Rectal smooth muscle tissue (tissue), 1 donor: ENCODE data around the gene MPZL2.

ENCODE experiments used
- H3K27ac ChIP-seq: one replicate; pipeline ENCODE4 v1.7.0; 2013; ENCODE audit warnings: low read depth, low read length, inconsistent platforms
- H3K27me3 ChIP-seq: one replicate; pipeline ENCODE4 v1.7.0; 2013; ENCODE audit warnings: low read length; ENCODE audit not compliant: control insufficient read depth, insufficient read depth
- H3K36me3 ChIP-seq: one replicate; pipeline ENCODE4 v1.7.0; 2013; ENCODE audit warnings: low read length; ENCODE audit not compliant: control insufficient read depth, insufficient read depth
- H3K4me1 ChIP-seq: one replicate; pipeline ENCODE4 v1.7.0; 2013; ENCODE audit warnings: low read length; ENCODE audit not compliant: control insufficient read depth, insufficient read depth
- H3K4me3 ChIP-seq: one replicate; pipeline ENCODE4 v1.7.0; 2013; ENCODE audit warnings: low read length
- H3K9ac ChIP-seq: one replicate; pipeline ENCODE4 v1.7.0; 2013; ENCODE audit warnings: low read length

Gene MPZL2

GRCh38 chr11:118277312-118277711, 13.2 kb upstream of the MPZL2 start:
- H3K4me1 ChIP-seq: no peaks in the 10 kb centered on the region
- no peaks in the 10 kb centered on the region for H3K36me3 ChIP-seq
- no peak overlapping the region for H3K9ac ChIP-seq
- no peak overlapping the region for H3K27ac ChIP-seq
- no peak overlapping the region for H3K4me3 ChIP-seq
- no peaks in the 10 kb centered on the region for H3K27me3 ChIP-seq

GRCh38 chr11:118276422-118276821, 12.3 kb upstream of the MPZL2 start:
- H3K9ac ChIP-seq: no peak overlapping the region
- no peaks in the 10 kb centered on the region for H3K36me3 ChIP-seq
- H3K27ac ChIP-seq: no peak overlapping the region
- H3K27me3 ChIP-seq: no peaks in the 10 kb centered on the region
- H3K4me1 ChIP-seq: no peaks in the 10 kb centered on the region
- H3K4me3 ChIP-seq: no peak overlapping the region

DNA sequence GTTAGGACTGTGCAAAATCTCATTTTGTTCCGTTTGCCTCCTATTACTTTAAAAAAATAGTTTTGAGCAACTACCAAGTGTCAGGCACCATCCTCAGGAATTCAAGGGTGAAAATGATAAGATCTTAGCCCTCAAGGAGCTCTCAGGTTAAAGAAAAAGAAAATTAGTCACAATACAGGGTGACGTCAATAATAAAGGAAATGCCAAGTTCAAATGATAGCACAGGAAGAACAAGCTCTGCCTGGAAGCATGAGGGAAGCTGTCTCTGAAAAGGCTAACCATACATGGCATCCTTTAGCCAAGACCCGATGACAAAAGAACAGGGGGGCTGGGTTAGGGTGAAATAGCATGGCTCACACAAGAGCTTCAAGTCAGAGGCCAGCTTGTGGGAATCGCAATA, 11.1 kb upstream of the MPZL2 start:
- H3K36me3 ChIP-seq: no peaks in the 10 kb centered on the region
- no peak overlapping the region for H3K4me3 ChIP-seq
- H3K4me1 ChIP-seq: no peaks in the 10 kb centered on the region
- H3K9ac ChIP-seq: no peak overlapping the region
- no peaks in the 10 kb centered on the region for H3K27me3 ChIP-seq
- H3K27ac ChIP-seq: no peak overlapping the region

DNA sequence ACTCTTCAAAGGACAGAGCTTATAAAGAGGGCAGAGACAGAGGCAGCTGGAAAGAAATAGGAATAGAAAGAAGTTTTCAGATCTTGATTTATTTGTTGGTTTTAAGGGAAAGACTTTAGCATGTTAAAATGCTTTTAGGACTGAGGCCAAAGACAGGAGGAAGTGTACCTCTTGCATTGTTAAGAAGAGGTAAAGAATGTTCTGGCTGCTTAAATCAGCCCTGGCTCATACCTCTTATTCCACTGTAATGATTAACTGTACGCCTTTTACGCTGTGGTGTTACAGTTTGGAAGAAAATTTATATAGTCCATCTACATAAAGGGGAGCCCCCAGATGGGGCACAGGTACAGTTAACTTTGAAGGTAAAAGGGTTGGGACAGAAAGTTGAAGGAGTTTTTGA, 10.1 kb upstream of the MPZL2 start:
- Histone ChIP-seq H3K27ac (no peak overlapping the region), H3K4me3 (no peak overlapping the region), H3K4me1 (no peaks in the 10 kb centered on the region), H3K9ac (no peak overlapping the region), H3K27me3 (no peaks in the 10 kb centered on the region), H3K36me3 (no peaks in the 10 kb centered on the region)

DNA sequence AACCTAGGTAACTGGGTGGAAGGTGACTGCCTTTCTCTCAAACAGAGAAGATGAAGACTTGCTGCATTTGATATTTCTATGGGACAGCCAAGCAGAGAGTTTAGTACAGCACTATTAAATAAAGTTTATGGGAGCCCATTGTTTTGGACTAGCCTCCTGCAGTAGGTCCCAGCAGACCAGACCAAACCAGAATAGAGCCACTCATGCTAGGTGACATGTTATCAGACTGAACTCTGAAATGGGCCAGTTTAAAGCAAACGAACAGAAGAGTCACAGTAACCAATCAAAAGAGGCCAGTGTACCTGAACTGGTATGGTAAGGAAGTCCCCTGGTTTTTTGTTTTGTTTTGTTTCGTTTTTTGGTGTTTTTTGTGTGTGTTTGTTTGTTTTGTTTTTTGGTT, 7.9 kb upstream of the MPZL2 start:
- no peak overlapping the region for H3K9ac ChIP-seq
- H3K27me3 ChIP-seq: no peaks in the 10 kb centered on the region
- no peaks in the 10 kb centered on the region for H3K4me1 ChIP-seq
- no peaks in the 10 kb centered on the region for H3K36me3 ChIP-seq
- H3K27ac ChIP-seq: no peak overlapping the region
- H3K4me3 ChIP-seq: no peak overlapping the region

DNA sequence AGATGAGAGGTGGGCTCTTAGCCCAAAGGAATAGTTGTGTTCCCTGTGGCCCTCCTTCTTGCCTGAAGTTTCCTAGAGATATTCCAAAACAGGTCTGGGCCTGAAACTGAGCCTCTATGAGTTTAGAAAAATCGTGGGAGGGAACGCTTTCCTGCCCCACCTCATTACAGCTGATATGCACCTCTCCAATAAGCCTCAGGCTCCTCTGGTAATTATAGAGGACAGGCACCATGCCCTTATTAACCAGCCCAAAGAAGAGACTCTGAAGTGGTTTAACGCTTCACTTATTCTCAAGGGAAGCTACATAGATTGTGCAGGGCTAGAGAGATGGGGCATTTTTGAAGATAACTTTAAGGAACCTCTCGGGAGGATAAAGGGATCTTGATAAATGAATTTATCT, 3.4 kb upstream of the MPZL2 start:
- Histone ChIP-seq H3K27ac (no peak overlapping the region), H3K4me3 (no peak overlapping the region), H3K4me1 (no peaks in the 10 kb centered on the region), H3K27me3 (no peaks in the 10 kb centered on the region), H3K36me3 (no peaks in the 10 kb centered on the region), H3K9ac (no peak overlapping the region)

GRCh38 chr11:118265954-118266353, 1.9 kb upstream of the MPZL2 start:
- Histone ChIP-seq H3K4me3 (no peak overlapping the region), H3K27me3 (no peaks in the 10 kb centered on the region), H3K36me3 (no peaks in the 10 kb centered on the region), H3K4me1 (no peaks in the 10 kb centered on the region), H3K9ac (no peak overlapping the region), H3K27ac (no peak overlapping the region)

DNA sequence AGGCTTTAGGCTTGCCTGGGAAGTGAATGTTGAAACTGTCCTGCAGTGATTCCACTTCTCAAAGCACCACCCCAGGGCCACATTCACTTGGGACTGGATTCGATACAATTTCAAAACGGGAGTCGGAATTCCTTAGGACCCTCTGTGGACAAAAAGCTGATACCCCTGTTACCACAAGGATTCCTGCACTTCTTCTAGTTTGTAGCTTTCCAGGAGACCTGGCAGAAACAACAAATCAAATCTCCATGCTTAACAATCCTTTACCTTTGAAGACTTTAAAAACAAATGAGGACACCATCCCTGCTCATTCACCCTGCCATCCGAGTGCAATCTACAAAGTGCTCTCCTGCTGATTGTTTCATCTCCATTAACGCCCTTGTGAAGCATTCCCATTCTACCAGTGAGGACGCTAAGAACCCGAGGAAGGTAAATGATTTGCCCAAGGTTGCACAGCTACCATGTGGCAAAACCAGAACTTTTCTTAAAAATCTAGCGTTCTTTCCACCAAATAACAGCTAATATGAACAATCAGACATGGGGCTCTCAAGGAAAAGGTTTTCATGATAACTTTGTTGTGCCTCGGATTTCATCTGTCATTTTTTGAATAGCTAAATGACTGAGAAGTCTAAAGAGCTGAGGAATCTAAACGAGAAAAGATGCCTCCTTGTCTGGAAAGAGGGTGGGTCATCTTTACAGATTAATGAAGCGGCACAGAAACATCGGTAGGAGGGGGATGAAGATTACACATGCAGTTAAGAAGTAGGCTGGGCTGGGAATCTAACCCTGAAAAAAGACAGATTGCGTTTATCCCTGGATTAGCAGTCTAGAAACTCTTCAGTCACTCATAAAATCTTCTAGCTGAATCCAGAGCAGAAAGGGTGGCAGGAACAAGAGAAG, 720 bp upstream of the MPZL2 start:
- H3K36me3 ChIP-seq: no peaks in the 10 kb centered on the region
- H3K9ac ChIP-seq: no peak overlapping the region
- no peak overlapping the region for H3K4me3 ChIP-seq
- no peaks in the 10 kb centered on the region for H3K27me3 ChIP-seq
- no peak overlapping the region for H3K27ac ChIP-seq
- no peaks in the 10 kb centered on the region for H3K4me1 ChIP-seq

- Histone ChIP-seq H3K27me3 (no peaks in the 10 kb centered on the region), H3K9ac (no peak overlapping the region)
These were observed 985 bp downstream of the MPZL2 start for GRCh38 chr11:118263112-118263511.

DNA sequence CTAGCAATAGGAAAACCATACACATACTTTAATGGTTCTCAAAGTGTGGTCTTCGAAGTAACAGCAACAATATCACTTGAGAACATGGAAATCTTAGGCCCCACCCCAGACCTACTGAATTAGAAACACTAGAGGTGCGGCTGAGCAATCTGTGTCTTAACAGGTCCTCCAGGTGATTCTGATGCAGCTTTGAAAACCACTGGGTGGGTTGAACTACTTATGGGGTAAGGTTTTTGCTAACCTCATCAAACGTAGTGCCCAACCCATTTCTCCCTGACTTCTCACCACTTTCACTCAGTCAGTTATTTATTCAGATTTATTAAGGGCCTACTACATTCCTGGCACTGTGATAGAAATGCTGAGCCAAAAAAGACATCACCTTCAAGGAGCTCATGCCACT, 3.7 kb downstream of the MPZL2 start:
- Histone ChIP-seq H3K4me3 (no peak overlapping the region), H3K27ac (no peak overlapping the region), H3K27me3 (no peaks in the 10 kb centered on the region), H3K9ac (no peak overlapping the region), H3K4me1 (no peaks in the 10 kb centered on the region), H3K36me3 (no peaks in the 10 kb centered on the region)

More at GRCh38 chr11:118263112-118263511, 985 bp downstream of the MPZL2 start:
- Histone ChIP-seq H3K4me1 (no peaks in the 10 kb centered on the region), H3K27ac (no peak overlapping the region), H3K36me3 (no peaks in the 10 kb centered on the region), H3K4me3 (peak overlapping the region; percentile 44)

- no peaks in the 10 kb centered on the region for H3K27me3 ChIP-seq
- H3K4me1 ChIP-seq: no peaks in the 10 kb centered on the region
- no peak overlapping the region for H3K9ac ChIP-seq
- no peak overlapping the region for H3K27ac ChIP-seq
- H3K4me3 ChIP-seq: no peak overlapping the region
- no peaks in the 10 kb centered on the region for H3K36me3 ChIP-seq
These were observed 5.0 kb downstream of the MPZL2 start for GRCh38 chr11:118259138-118259537.

- Histone ChIP-seq H3K4me3 (no peak overlapping the region), H3K4me1 (no peaks in the 10 kb centered on the region), H3K9ac (no peak overlapping the region), H3K27ac (no peak overlapping the region), H3K27me3 (no peaks in the 10 kb centered on the region), H3K36me3 (no peaks in the 10 kb centered on the region)
These were observed 5.7 kb downstream of the MPZL2 start for GRCh38 chr11:118258410-118258809.

GRCh38 chr11:118252688-118253087, 11.4 kb downstream of the MPZL2 start:
- no peaks in the 10 kb centered on the region for H3K27me3 ChIP-seq
- H3K4me1 ChIP-seq: no peaks in the 10 kb centered on the region
- H3K9ac ChIP-seq: no peak overlapping the region
- no peaks in the 10 kb centered on the region for H3K36me3 ChIP-seq
- no peak overlapping the region for H3K27ac ChIP-seq
- peak overlapping the region; percentile 78 for H3K4me3 ChIP-seq
